Neural cell (in vitro differentiated cells): ENCODE results near the gene NACC1.
A peak's percentile ranks its signal among the peaks of the same experiment; 100 is the strongest.

Source experiments
- CTCF ChIP-seq: fragments of 450-650 bp; IDR thresholded peaks from 2 replicates; pipeline ENCODE4 v1.5.1; 2014; ENCODE audit warnings: antibody characterized with exemption, mild to moderate bottlenecking, moderate library complexity; ENCODE audit not compliant: poor library complexity, severe bottlenecking
- EP300 ChIP-seq: fragments of 450-650 bp; conservative IDR thresholded peaks from 2 replicates; pipeline ENCODE4 v1.6.1; 2014; ENCODE audit warnings: antibody characterized with exemption, mild to moderate bottlenecking, moderate library complexity; ENCODE audit not compliant: poor library complexity, severe bottlenecking
- EZH2 ChIP-seq: fragments of 200-600, 300-800 bp; shearing (Covaris generic), sonication (generic); IDR thresholded peaks from 2 replicates; pipeline ENCODE4 v1.6.1; 2014; ENCODE audit warnings: antibody characterized with exemption, low read length, borderline replicate concordance, mild to moderate bottlenecking; ENCODE audit not compliant: insufficient read depth, poor library complexity, severe bottlenecking
- RAD21 ChIP-seq: fragments of 450-650 bp; conservative IDR thresholded peaks from 2 replicates; pipeline ENCODE4 v1.6.1; 2014; ENCODE audit warnings: antibody characterized with exemption, mild to moderate bottlenecking, moderate library complexity
- REST ChIP-seq: IDR thresholded peaks from 2 replicates; pipeline ENCODE4 v1.6.1; 2012; ENCODE audit warnings: borderline replicate concordance
- SMC3 ChIP-seq: fragments of 450-650 bp; conservative IDR thresholded peaks from 2 replicates; pipeline ENCODE4 v1.6.1; 2014; ENCODE audit warnings: antibody characterized with exemption, mild to moderate bottlenecking, moderate library complexity; ENCODE audit not compliant: poor library complexity
- TAF1 ChIP-seq: IDR thresholded peaks from 2 replicates; pipeline ENCODE4 v1.6.1; 2012; ENCODE audit warnings: low read depth

GRCh38 chr19:13099073-13099999, 18.7 kb upstream of the NACC1 start:
- TF ChIP-seq CTCF: no peak
- TF ChIP-seq EZH2: peak; percentile 83
- TF ChIP-seq REST: no peak
- no peak for TF ChIP-seq SMC3
- TF ChIP-seq RAD21: no peak
- no peak for TF ChIP-seq TAF1
- no peak for TF ChIP-seq EP300
